DND-41 (cell line): ENCODE results near the gene PLA2G2E.

Source experiments
- ATAC-seq: fragments of 200-7000 bp; cut with Tn5 transposase; 3 replicates; pipeline ENCODE4 v1.9.1; 2021; ENCODE audit warnings: low read depth; ENCODE audit not compliant: insufficient read depth
- DNase-seq: peaks from one replicate; pipeline ENCODE4 v3.0.0-alpha.2; 2020
- H2AFZ ChIP-seq: 2 replicates; pipeline ENCODE4 v1.6.0; 2012; ENCODE audit warnings: low read depth, low read length
- H3K27ac ChIP-seq: 2 replicates; pipeline ENCODE4 v1.5.1; 2012; ENCODE audit warnings: low read length, inconsistent platforms
- H3K27me3 ChIP-seq: fragments of 200-600 bp; sonication (generic); 2 replicates; pipeline ENCODE4 v1.6.0; 2012; ENCODE audit warnings: low read length, mild to moderate bottlenecking, inconsistent platforms; ENCODE audit not compliant: insufficient read depth, poor library complexity
- H3K36me3 ChIP-seq: 2 replicates; pipeline ENCODE4 v1.5.1; 2012; ENCODE audit warnings: low read length, inconsistent platforms; ENCODE audit not compliant: insufficient read depth
- H3K4me1 ChIP-seq: 2 replicates; pipeline ENCODE4 v1.5.1; 2012; ENCODE audit warnings: mild to moderate bottlenecking, low read length; ENCODE audit not compliant: insufficient read depth
- H3K4me2 ChIP-seq: 2 replicates; pipeline ENCODE4 v1.6.0; 2012; ENCODE audit warnings: mild to moderate bottlenecking, moderate library complexity, low read length, inconsistent platforms; ENCODE audit not compliant: insufficient read depth
- H3K4me3 ChIP-seq, 2 experiments: fragments of 200-600 bp in 1 of 2; shearing (Covaris generic) in 1 of 2; 2 replicates each; pipeline ENCODE4 v1.5.1; 2012 to 2016; ENCODE audit warnings: inconsistent platforms in 2 of 2, low read length in 2 of 2, mild to moderate bottlenecking in 2 of 2, low read depth in 1 of 2, moderate library complexity in 1 of 2
- H3K79me2 ChIP-seq: 2 replicates; pipeline ENCODE4 v1.6.0; 2012; ENCODE audit warnings: low read length, inconsistent platforms; ENCODE audit not compliant: insufficient read depth
- H3K9ac ChIP-seq: 2 replicates; pipeline ENCODE4 v1.6.0; 2012; ENCODE audit warnings: low read depth, mild to moderate bottlenecking, inconsistent platforms, low read length, moderate library complexity
- H3K9me3 ChIP-seq: 2 replicates; pipeline ENCODE4 v1.5.1; 2012; ENCODE audit warnings: low read length, moderate library complexity, mild to moderate bottlenecking, inconsistent platforms; ENCODE audit not compliant: insufficient read depth, severe bottlenecking
- H4K20me1 ChIP-seq: 2 replicates; pipeline ENCODE4 v1.6.0; 2012; ENCODE audit warnings: low read length; ENCODE audit not compliant: insufficient read depth
- CTCF ChIP-seq: IDR thresholded peaks from 2 replicates; pipeline ENCODE4 v1.5.1; 2012; ENCODE audit warnings: borderline replicate concordance, low read length, moderate library complexity, mild to moderate bottlenecking; ENCODE audit not compliant: poor library complexity, severe bottlenecking; ENCODE audit errors: extremely low read depth
- EZH2 ChIP-seq: IDR thresholded peaks from 3 replicates; pipeline ENCODE4 v1.6.1; 2012; ENCODE audit warnings: borderline replicate concordance, low read depth, mild to moderate bottlenecking, moderate library complexity, low read length, inconsistent platforms; ENCODE audit not compliant: severe bottlenecking

Gene PLA2G2E

GRCh38 chr1:19901653-19902052, 21.8 kb downstream of the PLA2G2E start:
- Histone ChIP-seq H3K27me3 (no peaks in the 10 kb centered on the region), H3K9me3 (no peaks in the 10 kb centered on the region), H3K9ac (no peak overlapping the region), H2AFZ (no peak overlapping the region), H3K36me3 (peaks cover 90% of the 10 kb centered on the region), H3K4me2 (no peak overlapping the region), H3K27ac (no peak overlapping the region), H3K4me3 (no peak overlapping the region), H3K4me1 (no peaks in the 10 kb centered on the region), H3K79me2 (no peaks in the 10 kb centered on the region), H4K20me1 (peaks cover 11% of the 10 kb centered on the region; the same call in 1 of the 2 replicates)
- ATAC-seq (no peak), DNase-seq (no peak)
- TF ChIP-seq EZH2: no peak
- no peak for TF ChIP-seq CTCF

- Histone ChIP-seq H2AFZ (no peak overlapping the region), H3K9ac (no peak overlapping the region), H3K27me3 (no peaks in the 10 kb centered on the region), H3K27ac (no peak overlapping the region), H3K4me2 (no peak overlapping the region), H3K36me3 (peaks cover 85% of the 10 kb centered on the region), H3K4me3 (no peak overlapping the region), H3K9me3 (no peaks in the 10 kb centered on the region), H4K20me1 (peaks cover 33% of the 10 kb centered on the region), H3K4me1 (no peaks in the 10 kb centered on the region), H3K79me2 (peaks cover 35% of the 10 kb centered on the region)
- DNase-seq (no peak), ATAC-seq (no peak)
- TF ChIP-seq CTCF: no peak
- no peak for TF ChIP-seq EZH2
Observed at GRCh38 chr1:19894218-19894617, 29.2 kb downstream of the PLA2G2E start.

DNA sequence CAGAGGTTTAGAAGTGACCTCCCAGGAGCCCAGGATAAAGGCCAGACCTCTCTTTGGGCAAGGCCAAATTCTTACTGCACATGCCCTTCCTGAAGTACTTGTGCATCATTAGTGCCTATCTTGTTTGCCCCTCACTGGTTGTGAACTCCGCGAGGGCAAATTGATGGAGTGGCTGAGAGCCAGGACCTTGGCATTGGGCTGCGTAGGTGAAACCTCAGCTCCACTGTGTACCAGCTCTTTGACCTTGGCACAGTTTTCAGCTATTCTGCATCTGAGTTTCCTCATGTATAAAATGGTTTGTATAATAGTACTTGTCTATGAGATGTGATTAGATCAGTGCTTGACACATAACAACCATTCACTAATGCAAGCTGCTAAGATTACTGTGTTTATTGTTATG, 29.7 kb downstream of the PLA2G2E start:
- no peak overlapping the region for H3K4me2 ChIP-seq
- H2AFZ ChIP-seq: no peak overlapping the region
- no peaks in the 10 kb centered on the region for H3K9me3 ChIP-seq
- H3K27me3 ChIP-seq: no peaks in the 10 kb centered on the region
- no peaks in the 10 kb centered on the region for H3K4me1 ChIP-seq
- TF ChIP-seq EZH2 (no peak), CTCF (no peak)
- H3K36me3 ChIP-seq: peaks cover 80% of the 10 kb centered on the region
- H3K9ac ChIP-seq: no peak overlapping the region
- DNase-seq: no peak
- H3K79me2 ChIP-seq: peaks cover 40% of the 10 kb centered on the region
- H4K20me1 ChIP-seq: peaks cover 34% of the 10 kb centered on the region
- no peak for ATAC-seq
- no peak overlapping the region for H3K4me3 ChIP-seq
- H3K27ac ChIP-seq: no peak overlapping the region
